GM21515 (cell line): ENCODE measurements around the gene RADIL.

ENCODE experiments used
- ATAC-seq: cut with Tn5 transposase; IDR thresholded peaks from one replicate; pipeline ENCODE4 v1.9.1; 2021; ENCODE audit not compliant: unreplicated experiment

RADIL gene

DNA sequence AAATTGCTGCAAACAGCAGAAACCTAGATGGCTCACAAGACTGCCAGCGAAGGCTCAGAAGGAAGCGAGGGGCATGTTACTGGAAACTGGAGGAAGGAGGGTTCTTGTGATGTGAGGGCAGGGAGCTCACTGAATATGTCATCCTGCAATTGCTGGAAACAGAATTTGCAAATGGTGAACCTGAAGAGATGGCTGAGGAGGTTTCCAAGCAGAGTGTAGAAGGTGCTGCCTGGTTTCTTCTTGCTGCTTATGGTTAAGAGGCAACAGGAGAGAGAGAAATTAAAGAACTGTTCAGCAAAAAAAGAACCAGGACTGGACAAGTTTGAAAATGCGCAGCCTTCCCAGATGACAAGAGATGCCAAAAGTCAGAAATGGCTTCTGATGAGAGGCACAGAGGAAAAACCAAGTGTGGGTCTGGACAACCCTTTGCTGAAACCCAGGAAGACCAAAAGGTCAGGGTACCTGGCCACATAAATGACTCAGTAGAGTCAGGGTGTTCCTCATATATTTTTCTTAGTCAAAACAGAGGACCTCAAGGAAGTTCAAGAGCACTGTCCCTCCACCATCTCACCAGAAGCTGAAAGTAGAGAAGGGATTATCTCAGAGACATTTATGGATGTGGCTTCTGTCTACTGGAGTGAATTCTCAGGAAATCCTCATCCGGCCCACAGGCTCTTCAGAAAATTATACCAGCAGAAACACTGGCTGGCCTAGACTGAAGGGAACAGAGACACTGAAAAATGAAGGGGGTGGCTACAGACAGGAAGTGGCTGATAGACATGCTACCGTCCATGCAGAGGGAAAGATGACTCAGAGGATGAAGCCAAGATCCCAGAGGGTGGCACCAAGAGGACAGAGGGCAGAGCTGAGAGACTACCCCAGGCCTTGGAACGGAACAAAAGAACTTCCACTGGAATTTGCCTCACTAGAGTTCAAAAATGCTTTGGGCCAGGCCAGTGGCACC is 31.8 kb downstream of the RADIL start:
- no peak for ATAC-seq

DNA sequence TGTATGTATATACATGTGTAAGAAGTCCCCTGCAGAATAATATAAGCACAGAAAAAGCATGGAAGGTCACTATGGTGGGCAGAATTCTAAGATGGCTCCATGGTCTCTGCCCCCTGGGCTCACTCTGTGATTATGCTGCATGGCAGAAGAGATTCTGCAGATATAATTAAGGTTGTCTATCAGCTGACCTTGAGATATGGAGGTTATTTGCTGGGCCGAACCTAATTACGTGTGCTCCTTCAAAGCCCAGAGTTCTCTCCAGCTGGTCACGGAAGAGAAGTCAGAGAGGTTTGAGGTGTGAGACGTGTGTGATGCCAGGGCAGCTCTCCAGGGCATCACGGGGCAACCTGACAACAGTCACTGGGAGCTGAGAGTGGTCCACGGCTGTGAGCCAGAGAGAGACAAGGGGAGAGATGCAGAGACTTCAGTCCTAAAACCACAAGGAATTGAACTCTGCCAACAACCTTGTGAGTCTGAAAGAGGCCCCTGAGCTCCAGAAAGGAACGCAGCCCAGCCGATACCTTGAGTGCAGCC is 33.2 kb downstream of the RADIL start:
- ATAC-seq: no peak

DNA sequence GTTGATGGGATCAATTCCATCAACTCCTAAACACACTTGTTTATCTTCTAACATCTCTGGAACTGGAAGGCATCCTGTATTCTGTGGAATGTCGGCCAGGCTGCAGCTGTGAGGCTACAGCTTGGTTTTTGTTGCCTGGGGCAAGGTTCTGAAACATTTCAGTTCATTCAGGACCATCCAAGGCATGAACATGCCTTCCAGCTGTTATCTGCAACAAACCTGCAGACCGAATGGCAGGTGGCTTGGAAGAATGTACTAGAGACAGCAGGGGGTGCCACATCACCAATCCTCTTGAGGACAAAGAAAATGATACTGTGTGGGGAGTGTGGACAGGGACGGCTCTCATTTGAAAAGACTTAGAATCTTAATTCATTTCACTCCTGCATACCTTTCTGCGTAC is 34.1 kb downstream of the RADIL start:
- ATAC-seq: no peak

DNA sequence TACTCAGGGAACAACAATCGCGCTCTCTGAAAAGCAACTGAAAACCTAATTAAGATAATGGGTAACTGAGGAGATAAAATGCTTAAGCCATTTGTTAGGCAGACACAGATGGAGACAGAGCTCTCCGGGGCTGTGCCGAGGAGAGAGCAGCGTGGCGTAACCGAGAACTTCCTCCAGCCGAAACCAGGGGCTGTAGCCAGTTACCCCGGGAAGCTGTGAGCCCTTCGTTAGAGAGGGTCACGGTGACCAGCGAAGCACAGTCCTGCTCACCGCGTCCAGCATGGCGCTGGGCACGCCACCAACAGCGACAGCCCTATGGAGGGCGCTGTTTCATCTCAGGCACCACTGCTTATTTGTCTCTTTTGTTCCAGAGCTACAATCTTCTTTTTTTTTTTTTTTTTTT is 37.8 kb downstream of the RADIL start:
- no peak for ATAC-seq

DNA sequence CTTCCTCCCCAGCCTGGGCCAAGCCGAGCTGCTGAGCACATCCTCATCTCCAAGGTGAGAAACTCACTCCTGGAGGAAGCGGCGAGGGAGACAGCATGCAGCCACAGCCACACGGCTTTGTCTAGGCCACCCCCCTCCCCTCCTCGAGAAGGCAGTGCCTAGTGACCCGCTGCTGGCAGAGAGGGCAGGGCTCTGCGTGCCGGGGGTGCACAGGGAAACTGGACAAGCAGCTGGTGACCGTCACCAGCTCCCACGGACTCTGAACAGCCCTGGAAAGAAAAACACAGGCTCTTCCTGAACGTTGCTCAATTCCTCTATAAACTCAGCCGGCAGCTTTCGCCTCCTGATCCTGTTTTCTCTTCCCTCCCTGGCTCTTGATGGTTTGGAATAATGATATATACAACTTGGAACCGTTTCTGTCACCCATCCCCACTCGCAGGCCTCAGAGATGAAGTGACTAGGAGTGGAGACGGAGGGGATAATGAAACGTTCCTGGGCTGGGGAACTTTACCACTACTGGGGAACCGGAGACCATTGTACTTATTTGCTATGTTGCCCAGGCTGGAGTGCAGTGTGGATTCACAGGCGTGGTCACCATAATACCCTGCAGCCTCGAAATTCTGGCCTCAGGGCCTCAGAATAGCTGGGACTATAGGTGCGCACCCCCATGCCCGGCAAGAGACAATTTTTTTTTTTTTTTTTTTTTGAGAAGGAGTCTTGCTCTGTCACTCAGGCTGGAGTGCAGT is 41.0 kb downstream of the RADIL start:
- ATAC-seq: no peak

DNA sequence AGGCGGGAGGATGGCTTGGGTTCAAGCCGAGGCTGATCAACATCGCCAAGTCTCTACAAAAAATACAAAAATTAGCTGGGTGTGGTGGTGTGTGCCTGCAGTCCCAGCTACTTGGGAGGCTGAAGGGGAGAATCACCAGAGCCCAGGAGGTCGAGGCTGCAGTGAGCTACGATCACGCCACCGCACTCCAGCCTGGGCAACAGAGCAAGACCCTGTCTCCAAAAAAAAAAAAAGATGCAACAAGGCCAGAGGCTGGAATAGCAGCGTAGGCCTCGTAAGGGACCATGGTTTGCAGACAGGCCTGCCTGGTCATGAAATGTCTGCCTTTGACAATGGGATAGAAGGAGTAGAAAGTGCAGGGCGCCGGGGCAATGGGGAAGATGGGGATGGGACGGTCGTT is 41.7 kb downstream of the RADIL start:
- no peak for ATAC-seq

DNA sequence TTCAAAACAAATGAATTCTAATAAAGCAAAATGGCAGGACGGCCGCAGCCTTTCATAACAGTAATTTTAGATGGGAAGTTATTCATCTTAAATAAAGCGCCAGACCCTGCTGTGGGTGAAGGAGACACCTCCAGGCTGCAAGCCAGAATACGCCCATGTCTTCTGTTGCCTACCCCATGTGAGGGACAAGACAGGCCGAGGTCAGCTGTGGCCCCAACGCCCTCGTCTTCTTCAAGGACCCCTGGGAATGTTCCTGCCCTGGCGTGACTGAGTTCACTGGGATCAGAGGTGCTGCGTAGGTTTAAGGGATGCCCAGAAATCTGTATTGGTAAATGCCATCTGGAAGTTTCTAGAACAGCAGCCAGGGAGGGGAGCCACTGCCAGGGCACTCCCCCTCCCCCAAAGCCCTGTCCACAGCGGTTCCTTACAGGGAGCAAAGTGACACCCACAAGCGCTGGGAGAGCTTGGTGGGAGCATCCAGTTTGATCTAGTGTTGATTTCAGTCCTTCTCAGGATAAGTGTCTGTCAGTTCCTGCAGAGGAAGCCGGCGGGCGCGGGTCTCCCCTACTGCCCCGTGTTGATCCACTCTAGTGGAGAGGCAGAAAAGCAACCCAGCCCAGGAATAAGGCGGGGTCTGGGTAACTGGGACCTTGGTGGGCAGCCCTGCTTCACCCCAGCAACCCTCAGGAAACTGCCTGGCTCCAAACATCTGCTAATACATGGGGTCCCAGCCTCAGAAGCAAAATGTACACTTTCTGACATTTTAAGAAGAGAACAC is 42.3 kb downstream of the RADIL start:
- no peak for ATAC-seq

DNA sequence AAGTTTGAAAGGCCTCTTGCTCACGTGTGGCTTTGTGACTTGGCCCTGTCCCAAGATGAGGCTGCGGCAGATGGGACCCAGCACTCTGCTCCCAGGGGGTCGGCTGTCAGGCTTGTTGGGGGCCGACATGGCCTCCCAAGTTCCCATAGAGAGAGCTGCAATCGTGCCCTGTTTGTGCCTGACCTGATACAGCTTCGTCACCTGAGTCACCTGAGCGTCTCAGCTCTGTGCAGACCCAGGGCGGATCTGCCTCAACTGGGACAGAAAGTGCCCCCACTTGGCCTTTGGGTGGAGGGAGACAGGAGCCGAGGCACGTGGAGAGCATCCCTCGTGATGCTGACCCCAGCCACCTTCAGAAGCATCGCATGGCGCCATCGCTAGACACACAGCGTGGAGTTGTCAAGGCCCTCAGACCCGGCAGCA is 43.4 kb downstream of the RADIL start:
- no peak for ATAC-seq

DNA sequence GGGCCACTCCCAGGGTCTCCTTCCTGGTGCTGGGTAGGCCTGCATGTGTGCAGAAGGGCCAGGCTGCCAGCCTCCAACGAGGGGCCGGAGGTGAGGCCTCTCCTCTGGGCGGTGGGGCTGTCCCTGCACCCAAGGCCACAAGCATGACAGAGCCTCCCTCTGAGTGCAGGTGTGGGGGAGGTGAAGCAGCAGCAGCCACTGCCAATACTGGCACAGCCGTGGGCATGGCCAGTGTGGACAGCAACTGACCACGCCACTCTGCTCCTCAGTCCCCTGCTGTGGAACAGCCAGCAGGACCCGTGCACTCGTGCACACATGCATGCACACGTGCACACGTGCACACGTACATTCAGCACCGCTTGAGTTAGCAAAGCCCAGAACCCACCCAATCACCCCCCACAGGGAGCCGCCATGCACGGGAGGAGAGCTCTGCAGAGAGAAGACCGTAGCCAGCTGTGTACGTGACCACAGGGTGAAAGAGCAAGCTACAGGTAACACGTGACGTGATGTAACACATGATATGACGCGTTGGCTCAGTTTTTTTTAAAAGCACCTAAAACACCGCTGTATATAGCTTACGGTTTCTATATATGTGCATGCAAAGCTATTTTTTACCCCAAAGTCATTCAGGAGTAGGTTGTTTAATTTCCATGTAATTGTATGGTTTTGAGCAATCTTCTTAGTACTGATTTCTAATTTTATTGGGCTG is 44.7 kb downstream of the RADIL start:
- ATAC-seq: no peak

DNA sequence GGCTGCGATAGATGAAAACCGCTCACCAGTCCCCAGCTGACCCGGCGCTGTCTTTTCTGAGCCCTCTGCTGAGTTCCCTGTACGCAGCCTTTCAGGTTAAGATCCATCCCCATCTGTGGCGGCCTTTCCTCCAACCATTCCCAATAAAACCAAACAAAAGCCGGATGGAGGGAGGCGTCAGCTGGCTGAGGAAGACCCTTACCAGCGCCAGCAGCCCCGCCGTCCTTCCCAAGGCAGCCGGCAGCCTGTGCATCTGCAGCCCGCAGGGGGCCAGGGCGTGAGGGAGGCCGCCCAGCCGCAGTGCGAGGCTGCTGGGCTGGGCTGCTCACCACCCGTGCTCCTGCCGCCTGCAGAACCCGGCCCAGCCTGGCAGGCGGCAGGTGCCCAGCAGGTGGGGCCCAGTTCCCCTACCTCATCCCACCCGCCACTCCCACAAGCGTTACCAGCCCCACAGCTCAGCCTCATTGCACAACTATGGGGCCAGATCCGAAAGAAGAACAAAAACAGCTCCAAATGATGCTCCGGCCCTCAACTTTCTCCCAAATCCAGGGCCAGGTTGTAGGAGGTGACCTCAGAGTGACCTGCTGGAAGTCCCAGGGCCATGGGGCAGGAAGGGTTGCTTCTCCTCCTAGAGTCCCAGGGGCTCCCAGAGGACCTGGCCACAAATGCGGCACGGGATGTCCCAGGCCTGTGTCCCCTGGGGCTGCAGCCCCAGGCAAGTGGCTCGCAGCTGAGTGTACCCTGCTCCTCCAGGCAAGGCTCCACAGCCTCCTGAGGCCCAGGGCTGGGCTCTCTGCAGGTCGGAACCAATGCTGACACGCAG is 45.5 kb downstream of the RADIL start:
- no peak for ATAC-seq

DNA sequence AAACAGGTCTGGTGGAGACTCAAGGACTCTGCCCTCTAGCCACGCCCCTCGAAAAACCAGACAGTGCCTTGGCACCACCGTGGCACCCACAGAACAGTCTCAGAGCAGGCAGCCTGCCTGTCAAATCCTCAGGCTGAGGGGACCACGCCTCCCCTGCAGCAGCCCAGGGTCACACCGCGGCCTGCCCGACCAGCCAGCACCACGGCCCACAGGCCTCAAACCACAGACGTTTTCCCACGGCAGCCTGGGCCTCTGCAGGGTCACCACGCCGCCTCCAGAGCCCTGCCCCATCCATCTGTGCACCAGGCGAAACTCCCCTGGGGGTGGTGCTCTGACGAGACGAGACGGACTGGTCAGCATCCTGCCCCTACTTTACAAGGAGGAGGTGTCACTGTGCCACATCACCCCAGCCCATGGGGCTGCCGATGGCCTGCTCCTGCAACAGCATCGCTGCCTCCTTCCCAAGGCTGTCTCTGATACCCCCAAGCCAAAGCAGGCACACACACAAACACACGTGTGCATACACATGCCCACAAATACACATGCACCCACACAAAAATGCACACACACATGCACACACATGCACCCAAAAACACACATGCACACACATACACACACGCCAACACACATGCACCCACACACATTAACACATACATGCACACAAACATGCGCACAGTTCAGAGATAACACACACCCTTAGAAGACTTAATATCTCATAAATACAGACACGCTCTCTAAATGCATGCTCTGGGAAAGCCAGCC is 46.3 kb downstream of the RADIL start:
- ATAC-seq: no peak

DNA sequence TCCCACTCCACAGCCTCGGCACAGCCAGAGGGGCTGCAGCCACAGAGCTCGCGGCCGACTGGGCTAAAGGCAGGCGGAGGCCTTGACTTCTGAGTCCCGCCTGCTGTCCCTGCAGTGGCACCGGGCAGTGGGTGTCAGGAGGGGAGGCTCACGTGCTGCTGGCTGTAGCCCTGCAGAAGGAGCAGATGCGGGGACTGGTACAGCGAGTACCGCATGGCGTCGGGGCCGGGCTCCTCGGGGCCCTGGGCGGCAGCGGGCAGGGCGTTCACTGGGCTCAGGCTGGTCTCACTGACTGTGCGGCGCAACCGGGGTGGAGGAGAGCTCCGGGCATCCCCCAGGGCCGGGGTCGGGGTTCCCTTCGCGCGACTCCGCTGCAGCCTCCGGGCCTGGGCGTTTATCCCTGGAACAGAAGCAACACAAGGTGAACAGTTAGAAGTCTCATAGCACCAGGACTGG is 47.3 kb downstream of the RADIL start:
- ATAC-seq: no peak

DNA sequence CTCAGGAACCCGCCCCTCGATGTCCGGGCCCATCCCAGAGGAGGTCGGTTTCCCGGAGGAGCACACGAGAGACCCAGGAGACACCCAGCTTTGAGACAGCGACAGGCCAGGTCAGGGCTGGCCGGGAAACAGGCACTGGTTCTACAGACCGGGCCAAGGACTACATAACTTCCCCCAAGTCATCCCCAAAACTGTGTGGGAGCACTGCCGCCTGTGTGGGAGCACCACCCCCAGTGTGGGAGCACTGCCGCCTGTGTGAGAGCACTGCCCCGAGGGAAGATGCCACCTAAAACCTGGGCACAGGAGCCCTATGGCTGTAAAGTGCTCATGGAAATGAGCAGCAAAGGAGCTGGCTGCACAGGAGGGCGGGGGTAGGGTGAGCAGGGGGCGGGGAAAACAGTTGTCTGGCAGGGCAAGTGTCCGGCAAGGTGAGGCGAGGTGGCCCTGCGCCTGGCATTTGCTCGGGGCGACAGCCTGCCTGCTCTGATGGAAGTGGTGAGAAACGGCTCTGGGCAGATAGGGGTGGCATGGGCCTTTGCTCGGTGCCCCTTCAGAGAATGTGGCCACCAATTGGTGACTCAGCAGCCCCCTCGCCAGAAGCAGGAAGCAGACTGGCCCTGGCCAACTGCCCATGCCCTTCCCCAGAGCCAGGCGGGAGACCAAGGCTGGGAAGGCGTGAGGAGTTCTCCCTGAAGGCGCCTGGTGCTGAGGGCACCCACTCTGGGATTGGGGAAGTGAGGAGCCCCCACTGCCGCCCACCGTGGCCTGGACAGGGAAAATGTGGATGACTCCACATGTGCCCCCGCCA is 47.9 kb downstream of the RADIL start:
- no peak for ATAC-seq

DNA sequence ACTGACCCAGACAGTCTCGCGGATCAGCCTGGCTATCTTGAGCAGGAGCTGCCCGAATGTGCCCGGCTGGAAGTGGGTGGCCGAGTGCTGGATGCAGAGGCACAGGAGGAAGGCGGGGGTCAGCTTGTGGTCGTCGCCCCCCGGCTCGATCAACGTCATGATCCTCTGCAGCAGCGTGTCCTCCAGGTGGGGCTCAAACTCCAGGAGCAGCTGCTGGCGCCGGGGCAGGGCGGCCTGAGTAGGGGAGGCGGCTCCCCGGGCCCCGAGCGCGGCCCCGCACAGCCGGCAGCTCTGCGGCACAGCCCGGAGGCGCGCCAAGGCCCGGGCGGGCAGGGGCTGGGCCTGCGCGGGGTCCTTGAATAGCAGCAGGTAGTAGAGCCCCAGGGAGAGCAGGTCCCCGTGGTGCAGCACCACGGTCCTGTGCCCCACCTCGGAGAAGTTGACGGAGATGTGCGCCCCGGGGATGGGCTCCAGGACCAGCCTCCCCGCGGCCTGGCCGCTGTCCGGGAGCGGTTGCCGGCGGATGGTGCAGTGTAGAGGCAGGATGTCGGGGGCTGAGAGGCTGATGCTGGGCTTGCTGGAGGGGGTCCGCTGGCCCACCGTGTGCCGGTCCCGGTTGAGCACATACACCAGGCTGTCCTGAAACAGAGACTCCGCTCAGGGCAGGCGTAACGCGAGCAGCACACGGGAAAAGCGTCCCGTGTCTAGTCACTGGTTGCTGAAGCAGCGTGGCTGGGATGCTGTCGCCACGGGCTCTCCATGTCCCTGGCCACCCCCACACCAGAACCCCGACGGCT is 48.7 kb downstream of the RADIL start:
- no peak for ATAC-seq

DNA sequence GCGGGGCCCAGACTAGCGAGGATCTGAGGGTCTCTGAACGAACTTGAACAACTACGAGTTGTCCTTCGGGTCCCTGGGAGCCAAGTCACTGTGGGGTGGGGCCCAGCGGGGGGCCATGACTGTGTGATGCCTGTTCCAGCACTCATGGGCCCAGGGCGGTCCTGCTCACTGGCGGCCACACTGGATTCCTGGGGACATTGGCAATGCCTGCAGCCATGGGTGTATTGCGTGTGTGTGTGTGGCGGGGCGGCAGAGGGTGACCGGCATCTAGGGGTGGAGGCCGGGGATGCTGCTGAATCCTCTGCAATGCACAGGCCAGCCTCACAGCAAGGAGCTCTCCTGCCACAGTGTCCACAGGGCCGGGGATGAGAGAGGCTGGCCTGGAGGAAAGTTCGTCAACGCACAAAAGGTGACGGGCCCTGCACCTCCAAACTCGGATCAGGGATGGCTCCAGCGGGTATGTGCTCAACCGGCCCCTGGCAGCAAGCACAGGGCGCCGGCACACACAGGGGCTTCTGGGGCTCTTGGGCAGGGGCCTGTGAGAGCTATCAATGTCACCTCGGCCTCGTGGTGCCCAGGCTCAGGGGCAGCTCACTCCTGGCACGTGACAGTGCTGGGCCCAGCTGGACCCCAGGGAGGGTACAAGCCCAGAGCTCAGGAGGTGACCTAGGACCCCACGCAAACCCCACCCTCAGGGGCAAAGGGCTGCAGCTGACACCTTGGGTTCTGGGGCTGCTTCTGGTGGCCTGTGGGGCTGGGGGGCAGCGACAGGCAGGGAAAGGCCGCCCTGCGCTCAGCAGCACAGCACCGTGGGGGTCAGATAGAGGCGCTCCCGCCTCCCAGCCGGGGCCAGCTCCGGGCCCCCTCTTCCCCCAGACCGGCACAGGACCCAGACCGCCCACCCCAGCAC is 49.6 kb downstream of the RADIL start:
- ATAC-seq: no peak

DNA sequence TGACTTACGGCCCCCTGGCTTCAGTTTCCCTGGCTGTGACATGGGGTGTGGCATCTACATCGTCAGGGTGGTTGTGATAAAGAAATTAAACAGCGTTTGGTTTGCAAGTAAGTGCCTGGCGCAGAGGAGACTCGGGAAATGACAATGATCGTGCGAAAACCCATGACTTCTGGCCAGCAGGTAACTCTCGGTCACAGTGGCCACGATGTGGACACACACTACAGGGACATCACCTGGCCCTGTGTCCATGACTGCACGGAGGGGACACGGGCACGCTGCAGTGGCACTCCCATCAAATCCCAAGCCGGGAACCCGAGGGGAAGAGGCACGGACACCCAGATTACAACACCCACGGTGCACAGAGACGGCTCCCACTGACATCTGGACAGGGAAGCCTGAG is 50.3 kb downstream of the RADIL start:
- no peak for ATAC-seq
